Parathyroid adenoma (tissue), 2 donors: ENCODE results near the gene WRAP53.
"Not testable (repeated sequence)": the region's sequence is repeated elsewhere in the genome, so short reads cannot be mapped to it uniquely, and the experiment has no call there.

Experiments used
- H2AFZ ChIP-seq: fragments of 300-600 bp; sonication (generic); one replicate; pipeline ENCODE4 v1.7.0; 2017; ENCODE audit warnings: antibody characterized with exemption, mild to moderate bottlenecking
- H3K27ac ChIP-seq: fragments of 300-600 bp; sonication (generic); one replicate; pipeline ENCODE4 v1.7.0; 2017
- H3K27me3 ChIP-seq: fragments of 300-600 bp; sonication (generic); one replicate; pipeline ENCODE4 v1.7.0; 2017; ENCODE audit warnings: low read length; ENCODE audit not compliant: control insufficient read depth, insufficient read depth
- H3K36me3 ChIP-seq: fragments of 300-600 bp; sonication (generic); one replicate; pipeline ENCODE4 v1.7.0; 2017; ENCODE audit warnings: low read length; ENCODE audit not compliant: control insufficient read depth, insufficient read depth
- H3K4me1 ChIP-seq: fragments of 300-600 bp; sonication (generic); one replicate; pipeline ENCODE4 v1.7.0; 2017; ENCODE audit warnings: control low read depth
- H3K4me2 ChIP-seq: fragments of 300-600 bp; sonication (generic); one replicate; pipeline ENCODE4 v1.7.0; 2017; ENCODE audit warnings: low read length
- H3K4me3 ChIP-seq: fragments of 300-600 bp; sonication (generic); one replicate; pipeline ENCODE4 v1.7.0; 2017; ENCODE audit warnings: low read depth, low read length
- H3K79me2 ChIP-seq: fragments of 300-600 bp; sonication (generic); one replicate; pipeline ENCODE4 v1.7.0; 2017; ENCODE audit warnings: control low read depth
- H3K9ac ChIP-seq: fragments of 300-600 bp; sonication (generic); one replicate; pipeline ENCODE4 v1.7.0; 2017; ENCODE audit warnings: mild to moderate bottlenecking
- H3K9me3 ChIP-seq: fragments of 300-600 bp; sonication (generic); one replicate; pipeline ENCODE4 v1.7.0; 2017; ENCODE audit warnings: low read length; ENCODE audit not compliant: control insufficient read depth
- CTCF ChIP-seq: fragments of 300-600 bp; sonication (generic); IDR thresholded peaks from one replicate; pipeline ENCODE4 v1.7.0; 2017; ENCODE audit warnings: antibody characterized with exemption, mild to moderate bottlenecking
- donor health status: primary hyperparathyroidism.

WRAP53 gene

DNA sequence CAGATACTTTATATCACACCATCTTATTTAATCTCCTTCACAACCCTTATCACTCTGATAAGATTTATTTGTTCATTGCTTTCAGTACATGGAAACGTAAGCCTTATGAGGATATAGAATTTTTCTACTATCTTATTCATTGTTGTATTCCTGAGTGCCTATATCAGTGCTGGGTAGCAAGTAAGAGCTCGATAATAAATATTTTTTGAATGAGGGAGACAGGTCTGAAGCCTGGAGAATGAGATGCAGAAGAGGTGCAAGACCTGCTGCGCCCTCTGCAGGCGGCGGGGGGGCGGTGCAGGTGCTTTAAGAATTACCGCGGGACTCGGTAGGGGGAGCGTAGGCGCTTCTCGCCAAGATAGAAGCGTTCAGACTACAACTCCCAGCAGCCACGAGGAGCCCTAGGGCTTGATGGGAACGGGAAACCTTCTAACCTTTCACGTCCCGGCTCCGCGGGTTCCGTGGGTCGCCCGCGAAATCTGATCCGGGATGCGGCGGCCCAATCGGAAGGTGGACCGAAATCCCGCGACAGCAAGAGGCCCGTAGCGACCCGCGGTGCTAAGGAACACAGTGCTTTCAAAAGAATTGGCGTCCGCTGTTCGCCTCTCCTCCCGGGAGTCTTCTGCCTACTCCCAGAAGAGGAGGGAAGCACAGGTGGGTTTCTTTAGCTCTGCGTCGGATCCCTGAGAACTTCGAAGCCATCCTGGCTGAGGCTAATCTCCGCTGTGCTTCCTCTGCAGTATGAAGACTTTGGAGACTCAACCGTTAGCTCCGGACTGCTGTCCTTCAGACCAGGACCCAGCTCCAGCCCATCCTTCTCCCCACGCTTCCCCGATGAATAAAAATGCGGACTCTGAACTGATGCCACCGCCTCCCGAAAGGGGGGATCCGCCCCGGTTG is at the start of gene WRAP53:
TSS of gene WRAP53 (plus strand) at position 570 of the 900 bp plus-strand sequence. CDS start at position 742, 172 bp downstream.
- Histone ChIP-seq H3K27ac (peak within 1 kb of the TSS; percentile 99), H3K36me3 (no peaks in the 10 kb centered on the region), H3K9ac (peak within 1 kb of the TSS; percentile 64), H2AFZ (peak within 1 kb of the TSS; percentile 89), H3K4me3 (peak within 1 kb of the TSS; percentile 100), H3K4me1 (peaks cover 5% of the 10 kb centered on the region), H3K27me3 (no peaks in the 10 kb centered on the region), H3K4me2 (peak within 1 kb of the TSS; percentile 94), H3K9me3 (no peaks in the 10 kb centered on the region), H3K79me2 (peaks cover 18% of the 10 kb centered on the region)
- peak; percentile 100 for TF ChIP-seq CTCF

- Histone ChIP-seq H3K4me1 (no peaks in the 10 kb centered on the region), H3K4me3 (no peak overlapping the region), H3K4me2 (no peak overlapping the region), H3K27me3 (no peaks in the 10 kb centered on the region), H3K9ac (no peak overlapping the region), H3K79me2 (no peaks in the 10 kb centered on the region), H3K9me3 (no peaks in the 10 kb centered on the region), H3K36me3 (no peaks in the 10 kb centered on the region), H3K27ac (no peak overlapping the region), H2AFZ (no peak overlapping the region)
- no peak for TF ChIP-seq CTCF
These were observed 47.5 kb upstream of the WRAP53 start for GRCh38 chr17:7640783-7641182.

DNA sequence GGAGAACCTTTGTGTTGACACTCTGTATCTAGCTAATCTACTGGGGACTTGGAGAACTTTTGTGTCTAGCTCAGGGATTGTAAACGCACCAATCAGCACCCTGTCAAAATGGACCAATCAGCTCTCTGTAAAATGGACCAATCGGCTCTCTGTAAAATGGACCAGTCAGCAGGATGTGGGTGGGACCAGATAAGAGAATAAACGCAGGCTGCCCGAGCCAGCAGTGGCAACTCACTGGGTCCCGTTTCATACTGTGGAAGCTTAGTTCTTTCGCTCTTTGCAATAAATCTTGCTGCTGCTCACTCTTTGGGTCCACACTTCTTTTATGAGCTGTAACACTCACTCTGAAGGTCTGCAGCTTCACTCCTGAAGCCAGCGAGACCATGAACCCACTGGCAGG is 46.6 kb upstream of the WRAP53 start:
- not testable (repeated sequence) for H3K4me1 ChIP-seq, H3K4me2 ChIP-seq, H3K79me2 ChIP-seq, H3K9me3 ChIP-seq, H3K27ac ChIP-seq, H3K9ac ChIP-seq, H3K4me3 ChIP-seq, H2AFZ ChIP-seq, H3K27me3 ChIP-seq, H3K36me3 ChIP-seq

GRCh38 chr17:7644775-7645174 is 43.5 kb upstream of the WRAP53 start:
- Histone ChIP-seq H3K9me3 (no peaks in the 10 kb centered on the region), H3K36me3 (no peaks in the 10 kb centered on the region), H3K27ac (no peak overlapping the region), H3K79me2 (no peaks in the 10 kb centered on the region), H3K27me3 (no peaks in the 10 kb centered on the region), H3K9ac (no peak overlapping the region), H2AFZ (no peak overlapping the region), H3K4me3 (no peak overlapping the region), H3K4me2 (no peak overlapping the region), H3K4me1 (no peaks in the 10 kb centered on the region)
- TF ChIP-seq CTCF: no peak

GRCh38 chr17:7646457-7646856 is 41.8 kb upstream of the WRAP53 start:
- H2AFZ ChIP-seq: no peak overlapping the region
- H3K4me1 ChIP-seq: peaks cover 3% of the 10 kb centered on the region
- no peaks in the 10 kb centered on the region for H3K9me3 ChIP-seq
- no peaks in the 10 kb centered on the region for H3K27me3 ChIP-seq
- H3K9ac ChIP-seq: no peak overlapping the region
- TF ChIP-seq CTCF: no peak
- H3K27ac ChIP-seq: no peak overlapping the region
- H3K4me3 ChIP-seq: no peak overlapping the region
- no peak overlapping the region for H3K4me2 ChIP-seq
- no peaks in the 10 kb centered on the region for H3K79me2 ChIP-seq
- no peaks in the 10 kb centered on the region for H3K36me3 ChIP-seq
